Thymus (tissue), 11 donors: ENCODE data around the gene OTULIN. TPM values are rescaled to one million over a fixed set of nuclear protein-coding genes. Genes with fewer than 3 reads are reported as not detected.

ENCODE experiments used
- DNase-seq, 9 donors: peaks; one replicate each; pipeline ENCODE4 v3.0.0-alpha.2; 2013; ENCODE audit warnings: low spot score in 9 of 9, low read depth in 6 of 9, missing footprints in 1 of 9
- H3K27ac ChIP-seq, 2 donors: one replicate each; pipeline ENCODE4 v1.5.1; 2013; ENCODE audit warnings: control low read depth in 1 of 2, low read depth in 1 of 2, low read length in 1 of 2, mild to moderate bottlenecking in 1 of 2, moderate library complexity in 1 of 2
- H3K27me3 ChIP-seq, 2 donors: one replicate each; pipeline ENCODE4 v1.5.1; 2013; ENCODE audit warnings: low read length in 1 of 2; ENCODE audit not compliant: control insufficient read depth in 2 of 2, insufficient read depth in 1 of 2
- H3K36me3 ChIP-seq, 2 donors: one replicate each; pipeline ENCODE4 v1.5.1; 2013; ENCODE audit warnings: low read length in 1 of 2, mild to moderate bottlenecking in 1 of 2, moderate library complexity in 1 of 2; ENCODE audit not compliant: control insufficient read depth in 2 of 2, insufficient read depth in 2 of 2
- H3K4me1 ChIP-seq, 2 donors: one replicate each; pipeline ENCODE4 v1.5.1; 2013; ENCODE audit warnings: low read length in 2 of 2; ENCODE audit not compliant: control insufficient read depth in 2 of 2, insufficient read depth in 2 of 2
- H3K4me3 ChIP-seq, 2 donors: one replicate each; pipeline ENCODE4 v1.5.1; 2013; ENCODE audit warnings: low read length in 2 of 2, control low read depth in 1 of 2, mild to moderate bottlenecking in 1 of 2
- H3K9me3 ChIP-seq, 2 donors: one replicate each; pipeline ENCODE4 v1.5.1; 2013; ENCODE audit warnings: low read length in 1 of 2, mild to moderate bottlenecking in 1 of 2; ENCODE audit not compliant: control insufficient read depth in 2 of 2, insufficient read depth in 1 of 2
- WGBS: extraction: QIAGEN DNeasy Blood & Tissue Kit; methylation state at CpG from one replicate; pipeline ENCODE4 v1.1.7; 2013; 5-methylcytosine and 5-hydroxymethylcytosine counted together
- polyA plus RNA-seq: library from polyadenylated mRNA; stranded (reverse); fragments of 200-250 nt; gene quantifications from one replicate; pipeline ENCODE4 v1.2.3, GENCODE V29; 2013
- total RNA-seq: library from RNA; stranded (reverse); fragments of 120-200 nt; gene quantifications from one replicate; pipeline ENCODE4 v1.2.4, GENCODE V29; 2013
- donor health status: healthy.

OTULIN gene
- total and polyA plus RNA-seq, 2 donors = 9.1 to 23.3 TPM

GRCh38 chr5:14681236-14681752, 16.8 kb downstream of the OTULIN start:
- peaks cover 30 to 40% of the 10 kb centered on the region in 2 donors for H3K36me3 ChIP-seq
- H3K9me3 ChIP-seq = no peaks in the 10 kb centered on the region
- no peak overlapping the region for H3K4me3 ChIP-seq
- H3K27me3 ChIP-seq = no peaks in the 10 kb centered on the region
- DNase-seq = no peak
- WGBS = 98% methylated on average over 10 of the region's 10 CpGs
- H3K27ac ChIP-seq = no peak overlapping the region
- peaks cover 0 to 10% of the 10 kb centered on the region in 2 donors for H3K4me1 ChIP-seq

GRCh38 chr5:14683906-14684455, 19.5 kb downstream of the OTULIN start:
- peaks cover 39 to 53% of the 10 kb centered on the region in 2 donors for H3K36me3 ChIP-seq
- no peaks in the 10 kb centered on the region for H3K9me3 ChIP-seq
- no peaks in the 10 kb centered on the region for H3K4me1 ChIP-seq
- H3K4me3 ChIP-seq = no peak overlapping the region
- no peak overlapping the region for H3K27ac ChIP-seq
- no peak for DNase-seq
- WGBS = 89% methylated on average over 4 of the region's 4 CpGs
- H3K27me3 ChIP-seq = no peaks in the 10 kb centered on the region

GRCh38 chr5:14684757-14685156, 20.2 kb downstream of the OTULIN start:
- Histone ChIP-seq H3K27ac (no peak overlapping the region), H3K36me3 (peaks cover 41 to 55% of the 10 kb centered on the region in 2 donors), H3K4me3 (no peak overlapping the region), H3K27me3 (no peaks in the 10 kb centered on the region), H3K9me3 (no peaks in the 10 kb centered on the region), H3K4me1 (no peaks in the 10 kb centered on the region)
- 96% methylated on average over 5 of the region's 5 CpGs for WGBS
- DNase-seq = no peak

- H3K27me3 ChIP-seq = no peaks in the 10 kb centered on the region
- no peaks in the 10 kb centered on the region for H3K4me1 ChIP-seq
- peaks cover 0 to 2% of the 10 kb centered on the region in 2 donors for H3K9me3 ChIP-seq
- H3K4me3 ChIP-seq = no peak overlapping the region
- H3K27ac ChIP-seq = peak overlapping the region in 1 of 2 donors; percentile 12
- DNase-seq = peak in 5 of 9 donors; percentile 28 to 73 (median 46)
- peaks cover 46 to 58% of the 10 kb centered on the region in 2 donors for H3K36me3 ChIP-seq
- 66% methylated on average over 6 of the region's 6 CpGs for WGBS
Observed at GRCh38 chr5:14685757-14686156, 21.2 kb downstream of the OTULIN start.

GRCh38 chr5:14686517-14686916, 22.0 kb downstream of the OTULIN start:
- Histone ChIP-seq H3K27me3 (no peaks in the 10 kb centered on the region), H3K27ac (no peak overlapping the region), H3K9me3 (peaks cover 0 to 2% of the 10 kb centered on the region in 2 donors), H3K4me1 (no peaks in the 10 kb centered on the region), H3K36me3 (peaks cover 48 to 55% of the 10 kb centered on the region in 2 donors), H3K4me3 (no peak overlapping the region)
- DNase-seq = no peak

GRCh38 chr5:14687023-14687665, 22.6 kb downstream of the OTULIN start:
- no peak for DNase-seq
- 78% methylated on average over 4 of the region's 4 CpGs for WGBS
- H3K4me3 ChIP-seq = no peak overlapping the region
- H3K9me3 ChIP-seq = peaks cover 0 to 2% of the 10 kb centered on the region in 2 donors
- H3K27me3 ChIP-seq = no peaks in the 10 kb centered on the region
- peaks cover 42 to 51% of the 10 kb centered on the region in 2 donors for H3K36me3 ChIP-seq
- H3K27ac ChIP-seq = no peak overlapping the region
- H3K4me1 ChIP-seq = no peaks in the 10 kb centered on the region

- no peak overlapping the region for H3K27ac ChIP-seq
- no peak for DNase-seq
- peaks cover 46 to 61% of the 10 kb centered on the region in 2 donors for H3K36me3 ChIP-seq
- H3K9me3 ChIP-seq = peaks cover 0 to 2% of the 10 kb centered on the region in 2 donors
- no peak overlapping the region for H3K4me3 ChIP-seq
- no peaks in the 10 kb centered on the region for H3K27me3 ChIP-seq
- no peaks in the 10 kb centered on the region for H3K4me1 ChIP-seq
- 98% methylated on average over 5 of the region's 5 CpGs for WGBS
Observed at GRCh38 chr5:14693070-14693469, 28.6 kb downstream of the OTULIN start.

GRCh38 chr5:14695152-14695551, 30.6 kb downstream of the OTULIN start:
- H3K36me3 ChIP-seq = peaks cover 49 to 55% of the 10 kb centered on the region in 2 donors
- H3K9me3 ChIP-seq = peaks cover 0 to 2% of the 10 kb centered on the region in 2 donors
- H3K27me3 ChIP-seq = no peaks in the 10 kb centered on the region
- no peak for DNase-seq
- WGBS = 98% methylated on average over 2 of the region's 2 CpGs
- no peak overlapping the region for H3K27ac ChIP-seq
- no peaks in the 10 kb centered on the region for H3K4me1 ChIP-seq
- H3K4me3 ChIP-seq = no peak overlapping the region

GRCh38 chr5:14696057-14696456, 31.5 kb downstream of the OTULIN start:
- H3K4me3 ChIP-seq = no peak overlapping the region
- H3K27me3 ChIP-seq = no peaks in the 10 kb centered on the region
- H3K36me3 ChIP-seq = peaks cover 45 to 52% of the 10 kb centered on the region in 2 donors
- DNase-seq = no peak
- 66% methylated on average over 1 of the region's 1 CpG for WGBS
- no peaks in the 10 kb centered on the region for H3K9me3 ChIP-seq
- H3K27ac ChIP-seq = no peak overlapping the region
- H3K4me1 ChIP-seq = no peaks in the 10 kb centered on the region
